ENCODE results near the gene SH3BP5L. TPM values are rescaled to one million over a fixed set of nuclear protein-coding genes. Genes with fewer than 3 reads are reported as not detected.

The SH3BP5L gene
- total RNA-seq, 3 donors from 2014 or later = 11.5 to 18.9 (median 13.4) TPM

DNA sequence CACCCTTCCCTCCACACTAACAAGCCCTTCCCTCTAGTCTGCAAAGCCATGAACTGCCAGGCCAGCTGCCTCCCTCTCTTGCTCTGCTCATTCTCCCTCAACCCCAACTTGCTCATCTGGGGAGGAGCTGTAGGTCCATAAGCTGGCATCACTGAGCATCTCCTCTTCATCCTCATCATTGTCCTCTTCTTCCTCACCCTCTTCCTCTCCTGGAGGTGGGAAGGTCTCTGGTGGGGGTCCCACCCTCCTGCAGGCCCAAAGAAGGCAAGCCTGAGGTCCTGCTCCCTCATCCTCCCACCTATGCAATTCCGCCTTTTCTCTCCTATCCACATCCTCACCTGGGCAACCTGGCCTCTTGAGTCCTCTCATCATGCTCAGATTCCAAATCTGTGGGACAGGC, 30.5 kb upstream of the SH3BP5L start:
- no peaks in the 10 kb centered on the region for H3K36me3 ChIP-seq
- TF ChIP-seq POLR2AphosphoS5 (IDR thresholded peaks at IDR 0.05) (no peak), POLR2A (IDR thresholded peaks at IDR 0.05) (no peak)
- TF ChIP-seq, protein P1, sequence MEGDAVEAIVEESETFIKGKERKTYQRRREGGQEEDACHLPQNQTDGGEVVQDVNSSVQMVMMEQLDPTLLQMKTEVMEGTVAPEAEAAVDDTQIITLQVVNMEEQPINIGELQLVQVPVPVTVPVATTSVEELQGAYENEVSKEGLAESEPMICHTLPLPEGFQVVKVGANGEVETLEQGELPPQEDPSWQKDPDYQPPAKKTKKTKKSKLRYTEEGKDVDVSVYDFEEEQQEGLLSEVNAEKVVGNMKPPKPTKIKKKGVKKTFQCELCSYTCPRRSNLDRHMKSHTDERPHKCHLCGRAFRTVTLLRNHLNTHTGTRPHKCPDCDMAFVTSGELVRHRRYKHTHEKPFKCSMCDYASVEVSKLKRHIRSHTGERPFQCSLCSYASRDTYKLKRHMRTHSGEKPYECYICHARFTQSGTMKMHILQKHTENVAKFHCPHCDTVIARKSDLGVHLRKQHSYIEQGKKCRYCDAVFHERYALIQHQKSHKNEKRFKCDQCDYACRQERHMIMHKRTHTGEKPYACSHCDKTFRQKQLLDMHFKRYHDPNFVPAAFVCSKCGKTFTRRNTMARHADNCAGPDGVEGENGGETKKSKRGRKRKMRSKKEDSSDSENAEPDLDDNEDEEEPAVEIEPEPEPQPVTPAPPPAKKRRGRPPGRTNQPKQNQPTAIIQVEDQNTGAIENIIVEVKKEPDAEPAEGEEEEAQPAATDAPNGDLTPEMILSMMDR (IDR thresholded peaks at IDR 0.05) = no peak
- intact Hi-C loops (cut with DNase I; ENCODE audit: low total_unique reads) = no loop called here
- no peaks in the 10 kb centered on the region for H3K9me3 ChIP-seq
- no peak overlapping the region for H3K27ac ChIP-seq
- no peak overlapping the region for H3K4me3 ChIP-seq
- peaks cover 4 to 7% of the 10 kb centered on the region in 2 donors for H3K4me1 ChIP-seq
- no peaks in the 10 kb centered on the region for H3K27me3 ChIP-seq
- no peak for DNase-seq (ENCODE audit: low spot score in 2 of 2)

DNA sequence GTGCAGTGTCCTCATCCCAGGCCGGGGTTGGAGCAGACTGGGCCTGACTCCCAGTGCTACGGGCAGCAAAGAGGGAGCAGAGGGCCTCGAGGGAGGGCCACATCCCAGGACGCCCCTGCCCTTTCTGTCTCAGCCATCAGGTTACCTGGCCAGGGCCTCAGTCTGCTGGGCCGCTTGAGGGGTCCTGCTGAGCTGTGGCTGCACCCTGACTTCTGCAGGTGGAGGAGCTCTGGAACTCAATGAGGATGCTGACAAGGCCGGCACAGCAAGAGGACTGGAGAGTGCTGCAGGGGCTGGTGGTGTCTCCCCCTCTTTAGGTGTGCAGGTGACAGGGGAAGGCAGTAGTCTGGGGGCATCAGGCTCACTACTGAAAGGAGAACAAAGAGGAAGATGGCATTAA, 29.9 kb upstream of the SH3BP5L start:
- Histone ChIP-seq H3K27ac (no peak overlapping the region), H3K9me3 (no peaks in the 10 kb centered on the region), H3K27me3 (no peaks in the 10 kb centered on the region), H3K4me1 (peaks cover 4 to 7% of the 10 kb centered on the region in 2 donors), H3K36me3 (no peaks in the 10 kb centered on the region), H3K4me3 (no peak overlapping the region)
- no peak for DNase-seq (ENCODE audit: low spot score in 2 of 2)
- TF ChIP-seq POLR2A (IDR thresholded peaks at IDR 0.05) (no peak), POLR2AphosphoS5 (IDR thresholded peaks at IDR 0.05) (no peak)
- TF ChIP-seq, protein P1 (IDR thresholded peaks at IDR 0.05) = no peak
- intact Hi-C loops (cut with DNase I; ENCODE audit: low total_unique reads) = no loop called here

DNA sequence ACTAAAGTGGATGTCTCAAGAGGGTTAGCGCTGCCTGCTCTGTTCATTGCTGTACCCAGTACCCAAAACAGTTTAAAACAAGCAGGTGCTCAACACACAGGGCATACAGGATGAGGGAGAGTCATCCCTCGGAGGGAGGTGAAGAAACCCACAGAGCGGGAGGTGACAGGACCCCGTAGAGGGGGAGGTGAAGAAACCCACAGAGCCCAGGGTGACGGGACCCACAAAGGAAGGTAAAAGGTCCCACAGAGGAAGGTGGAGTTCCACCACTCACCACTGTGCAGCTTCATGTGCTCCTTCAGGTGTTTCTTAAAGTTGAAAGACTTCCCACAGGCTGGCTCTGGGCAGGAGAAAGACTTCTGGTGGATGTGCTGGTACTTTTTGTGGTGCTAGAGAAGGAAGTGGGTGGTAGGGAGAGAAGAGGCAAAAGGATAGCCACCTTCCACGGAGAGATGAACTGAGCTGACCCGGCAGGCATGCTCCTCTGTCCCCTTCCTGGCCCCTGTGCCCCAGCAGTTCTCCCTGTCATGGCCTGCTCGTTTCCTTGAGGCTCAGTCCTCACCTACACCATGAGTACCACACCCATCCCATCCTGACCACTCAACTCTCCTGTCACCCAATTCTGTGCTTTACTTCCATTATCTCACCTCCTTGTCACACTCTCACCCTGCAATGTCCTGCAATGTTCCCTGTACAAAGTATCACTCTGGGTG, 28.1 kb upstream of the SH3BP5L start:
- Histone ChIP-seq H3K9me3 (no peaks in the 10 kb centered on the region), H3K4me3 (no peak overlapping the region), H3K27ac (no peak overlapping the region), H3K27me3 (no peaks in the 10 kb centered on the region), H3K36me3 (no peaks in the 10 kb centered on the region), H3K4me1 (peaks cover 4 to 7% of the 10 kb centered on the region in 2 donors)
- no peak for DNase-seq (ENCODE audit: low spot score in 2 of 2)
- TF ChIP-seq POLR2AphosphoS5 (IDR thresholded peaks at IDR 0.05) = no peak
- intact Hi-C loops (cut with DNase I; ENCODE audit: low total_unique reads) = no loop called here

DNA sequence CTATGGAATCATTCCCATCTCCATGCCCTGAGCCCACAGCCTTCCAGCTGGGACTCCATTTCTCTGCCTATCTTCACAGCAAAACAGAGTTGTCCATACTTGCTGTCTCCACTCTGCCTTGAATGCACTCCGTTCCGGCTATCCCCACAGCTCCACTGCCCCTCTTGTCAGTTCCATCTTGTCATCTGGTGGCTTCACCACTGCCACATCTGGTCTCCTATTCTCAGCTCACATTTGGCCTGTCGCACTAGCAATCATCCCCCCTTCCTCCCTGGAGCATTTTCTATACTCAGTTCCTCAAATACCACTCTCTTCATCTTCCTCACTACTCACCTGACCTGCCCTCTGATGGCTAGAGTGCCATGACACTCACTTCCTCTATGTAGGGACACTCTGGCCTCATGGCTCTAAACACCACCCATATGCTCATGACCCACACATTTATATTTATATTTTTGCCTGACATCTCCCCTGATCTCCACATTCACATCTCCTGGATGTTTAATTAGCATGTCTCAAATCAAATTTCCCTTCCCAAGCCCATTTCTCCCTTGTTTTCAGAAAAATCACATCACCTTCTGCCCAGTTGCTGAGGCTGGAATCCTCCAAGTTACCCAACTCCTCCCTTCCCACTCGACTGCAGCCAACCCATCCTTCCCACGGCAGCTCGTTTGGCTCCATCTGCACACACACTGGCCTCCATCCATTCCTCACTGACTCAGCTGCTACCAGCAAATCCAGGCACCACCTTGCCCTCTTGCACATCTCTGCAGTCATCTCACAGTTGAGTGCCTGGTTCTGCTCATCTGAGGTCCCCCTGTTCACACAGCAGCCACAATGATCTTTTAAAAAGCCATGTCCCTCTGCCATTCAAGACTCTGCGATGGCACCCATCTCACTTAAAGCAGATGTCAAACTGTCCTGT, 27.0 kb upstream of the SH3BP5L start:
- intact Hi-C loops (cut with DNase I; ENCODE audit: low total_unique reads) = no loop called here
- Histone ChIP-seq H3K36me3 (peaks cover 6% of the 10 kb centered on the region), H3K4me1 (peaks cover 2 to 6% of the 10 kb centered on the region in 2 donors), H3K27ac (no peak overlapping the region), H3K4me3 (no peak overlapping the region), H3K9me3 (no peaks in the 10 kb centered on the region), H3K27me3 (no peaks in the 10 kb centered on the region)
- TF ChIP-seq POLR2AphosphoS5 (IDR thresholded peaks at IDR 0.05) = no peak
- TF ChIP-seq, protein P1 (IDR thresholded peaks at IDR 0.05) = no peak
- no peak for TF ChIP-seq POLR2A (IDR thresholded peaks at IDR 0.05)
- no peak for DNase-seq (ENCODE audit: low spot score in 2 of 2)

DNA sequence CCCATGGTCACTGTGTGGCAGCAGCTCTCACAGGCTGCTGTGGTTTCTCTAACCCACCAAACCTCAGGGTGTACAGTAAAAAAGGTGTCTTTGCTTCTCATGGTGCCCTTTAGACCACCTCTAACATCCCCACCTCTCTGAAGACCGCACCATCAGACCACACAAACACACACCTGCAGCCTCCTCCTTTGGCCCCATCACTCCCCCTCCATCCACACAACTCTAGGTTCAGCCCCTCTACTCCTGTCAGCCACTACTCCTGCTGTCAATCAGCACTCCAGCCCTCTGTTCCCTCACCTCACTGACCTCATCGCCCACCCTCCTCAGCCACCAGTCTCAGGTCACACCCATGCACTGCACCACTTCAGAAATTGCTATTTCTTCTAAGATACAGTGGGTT, 25.7 kb upstream of the SH3BP5L start:
- Histone ChIP-seq H3K27me3 (no peaks in the 10 kb centered on the region), H3K4me1 (no peaks in the 10 kb centered on the region), H3K27ac (no peak overlapping the region), H3K4me3 (no peak overlapping the region), H3K36me3 (peaks cover 18% of the 10 kb centered on the region), H3K9me3 (no peaks in the 10 kb centered on the region)
- TF ChIP-seq, protein P1 (IDR thresholded peaks at IDR 0.05) = no peak
- no peak for DNase-seq (ENCODE audit: low spot score in 2 of 2)
- intact Hi-C loops (cut with DNase I; ENCODE audit: low total_unique reads) = no loop called here

Data from breast epithelium (tissue), 4 donors.